Upper lobe of right lung (tissue), 1 donor: ENCODE data around the gene CCSER2. TPM values are rescaled to one million over a fixed set of nuclear protein-coding genes. Genes with fewer than 3 reads are reported as not detected.

Experiments used
- ATAC-seq: fragments of 200-7000 bp; cut with Tn5 transposase; one replicate; pipeline ENCODE4 v1.9.1; 2020; ENCODE audit warnings: mild to moderate bottlenecking, moderate library complexity
- DNase-seq: peaks from one replicate; pipeline ENCODE4 v3.0.0-alpha.2; 2020
- H3K27ac ChIP-seq: fragments of 200-600 bp; one replicate; pipeline ENCODE4 v1.8.0; 2022
- H3K27me3 ChIP-seq: fragments of 200-600 bp; one replicate; pipeline ENCODE4 v1.8.0; 2022; ENCODE audit warnings: mild to moderate bottlenecking
- H3K36me3 ChIP-seq: fragments of 200-600 bp; one replicate; pipeline ENCODE4 v1.8.0; 2022
- H3K4me1 ChIP-seq: fragments of 200-600 bp; one replicate; pipeline ENCODE4 v1.8.0; 2022
- H3K4me3 ChIP-seq: fragments of 200-600 bp; one replicate; pipeline ENCODE4 v1.8.0; 2022; ENCODE audit warnings: mild to moderate bottlenecking
- H3K9me3 ChIP-seq: fragments of 200-600 bp; one replicate; pipeline ENCODE4 v1.8.0; 2022
- CTCF ChIP-seq: fragments of 200-600 bp; IDR thresholded peaks from one replicate; pipeline ENCODE4 v1.8.0; 2022; ENCODE audit warnings: antibody characterized with exemption
- intact Hi-C: fragments of 100-400 bp; cut with DNase I; formaldehyde crosslinking; loops from one replicate; pipeline ENCODE4 v1.11.0; 2022
- total RNA-seq: library from RNA; stranded (reverse); fragmentation: NEBNext Ultra II Directional; extraction: Animal tissue kit (Norgen Biotek cat#: 25700); gene quantifications from one replicate; pipeline ENCODE4 v1.2.1, GENCODE V29; 2021
- donor health status: DM: no; HTN: yes; CAD: no; lungs with severe emphysema.

The CCSER2 gene
- total RNA-seq, 1 donor from 2014 or later = 74.4 TPM

DNA sequence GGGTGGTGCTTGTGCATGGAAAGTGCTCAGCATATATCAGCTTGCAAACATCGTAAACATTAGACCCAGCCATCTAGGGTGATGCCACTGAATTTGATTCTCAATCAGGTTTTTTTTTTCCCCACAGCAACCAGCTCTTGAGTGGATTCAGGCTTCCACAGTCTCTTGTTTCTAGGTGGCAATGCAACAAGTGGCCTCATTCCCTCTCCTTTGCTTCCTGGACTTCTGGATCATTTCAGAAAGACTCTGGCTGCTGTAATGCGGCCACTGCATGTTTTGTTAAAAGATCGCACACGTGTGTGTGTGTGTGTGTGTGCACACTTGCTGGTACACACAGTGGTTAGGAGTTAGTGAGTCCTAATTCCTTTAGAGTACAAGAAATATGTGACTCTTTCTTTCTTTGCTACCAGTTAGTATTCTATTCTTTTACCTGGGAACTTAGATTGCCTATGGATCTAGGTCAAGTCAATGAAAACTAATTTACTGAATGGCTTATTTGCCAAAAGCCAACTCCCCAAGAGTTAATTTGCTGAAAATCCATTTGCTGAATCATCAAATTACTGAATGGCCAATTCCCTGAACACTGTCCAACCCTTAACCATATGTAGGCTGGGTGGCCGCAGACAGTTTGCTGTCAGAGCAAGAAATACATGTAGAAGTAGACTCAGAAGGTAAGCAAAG is 222.5 kb downstream of the CCSER2 start:
- peaks cover 14% of the 10 kb centered on the region for H3K27me3 ChIP-seq
- TF ChIP-seq CTCF = no peak
- intact Hi-C loops = no loop called here
- ATAC-seq = no peak
- no peak overlapping the region for H3K4me3 ChIP-seq
- DNase-seq = no peak
- H3K36me3 ChIP-seq = no peaks in the 10 kb centered on the region
- no peaks in the 10 kb centered on the region for H3K9me3 ChIP-seq
- H3K27ac ChIP-seq = no peak overlapping the region
- H3K4me1 ChIP-seq = no peaks in the 10 kb centered on the region

GRCh38 chr10:84551437-84552120 is 223.2 kb downstream of the CCSER2 start:
- Histone ChIP-seq H3K9me3 (no peaks in the 10 kb centered on the region), H3K27me3 (peaks cover 14% of the 10 kb centered on the region), H3K27ac (no peak overlapping the region), H3K36me3 (no peaks in the 10 kb centered on the region), H3K4me1 (no peaks in the 10 kb centered on the region), H3K4me3 (no peak overlapping the region)
- DNase-seq = no peak
- ATAC-seq = no peak
- intact Hi-C loops = no loop called here
- no peak for TF ChIP-seq CTCF

DNA sequence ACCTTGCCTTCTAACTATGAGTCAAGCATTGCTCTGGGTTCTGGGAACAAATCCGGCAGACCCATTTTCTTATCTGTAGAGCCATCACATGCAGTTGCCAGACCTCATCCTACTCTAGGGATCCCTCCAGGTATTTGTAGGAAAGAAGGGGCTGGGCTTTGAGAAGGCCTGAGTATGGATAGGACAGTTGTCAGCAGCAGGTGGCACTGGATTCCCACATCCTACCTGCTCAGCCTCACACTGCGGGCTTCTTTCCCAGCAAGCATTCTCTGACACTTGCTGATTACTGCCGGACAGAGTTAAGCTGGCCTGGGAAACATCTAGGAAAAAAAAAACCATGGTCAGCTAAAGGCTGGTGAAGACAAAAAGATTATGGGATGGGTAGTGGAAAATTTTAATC is 224.1 kb downstream of the CCSER2 start:
- intact Hi-C loops = no loop called here
- Histone ChIP-seq H3K9me3 (no peaks in the 10 kb centered on the region), H3K27me3 (peaks cover 14% of the 10 kb centered on the region), H3K4me1 (no peaks in the 10 kb centered on the region), H3K4me3 (no peak overlapping the region), H3K36me3 (no peaks in the 10 kb centered on the region), H3K27ac (no peak overlapping the region)
- no peak for TF ChIP-seq CTCF
- ATAC-seq = no peak
- DNase-seq = no peak

- Histone ChIP-seq H3K4me1 (no peaks in the 10 kb centered on the region), H3K4me3 (no peak overlapping the region), H3K36me3 (no peaks in the 10 kb centered on the region), H3K27me3 (no peaks in the 10 kb centered on the region), H3K27ac (no peak overlapping the region), H3K9me3 (no peaks in the 10 kb centered on the region)
- TF ChIP-seq CTCF = no peak
- no peak for DNase-seq
- no peak for ATAC-seq
- intact Hi-C loops = no loop called here
Measured at GRCh38 chr10:84562592-84562991, 234.2 kb downstream of the CCSER2 start.

- intact Hi-C loops = no loop called here
- no peak for TF ChIP-seq CTCF
- Histone ChIP-seq H3K36me3 (no peaks in the 10 kb centered on the region), H3K4me1 (no peaks in the 10 kb centered on the region), H3K27me3 (no peaks in the 10 kb centered on the region), H3K27ac (no peak overlapping the region), H3K9me3 (no peaks in the 10 kb centered on the region), H3K4me3 (no peak overlapping the region)
- DNase-seq (no peak), ATAC-seq (no peak)
Measured at GRCh38 chr10:84563355-84563754, 235.0 kb downstream of the CCSER2 start.
